Astrocyte of the cerebellum (primary cell): ENCODE data around the gene SCN10A.

Experiments
- DNase-seq: peaks from one replicate; pipeline ENCODE4 v3.0.0-alpha.2; 2011; ENCODE audit warnings: low read depth
- H3K4me3 ChIP-seq: 2 replicates; pipeline ENCODE4 v1.5.1; 2011; ENCODE audit warnings: mild to moderate bottlenecking, low read depth, low read length, moderate library complexity
- in situ Hi-C: cut with HindIII; loops from 2 replicates; pipeline ENCODE4 v1.10.0; 2017; ENCODE audit warnings: low sequenced_read_pairs
- TF ChIP-seq, protein P1 (sequence below): IDR thresholded peaks from 2 replicates; pipeline ENCODE4 v1.5.1; 2012; ENCODE audit warnings: low read length, low read depth, moderate library complexity, mild to moderate bottlenecking; ENCODE audit errors: missing control alignments

SCN10A gene

GRCh38 chr3:38649500-38650247 lies 166.3 kb downstream of the SCN10A start, which contains the start of gene SCN5A:
TSS of gene SCN5A (minus strand) at chr3:38649687. CDS start at chr3:38633307, 16,380 bp downstream.
- H3K4me3 ChIP-seq, result peak within 1 kb of the TSS; percentile 54
- TF ChIP-seq, protein P1, sequence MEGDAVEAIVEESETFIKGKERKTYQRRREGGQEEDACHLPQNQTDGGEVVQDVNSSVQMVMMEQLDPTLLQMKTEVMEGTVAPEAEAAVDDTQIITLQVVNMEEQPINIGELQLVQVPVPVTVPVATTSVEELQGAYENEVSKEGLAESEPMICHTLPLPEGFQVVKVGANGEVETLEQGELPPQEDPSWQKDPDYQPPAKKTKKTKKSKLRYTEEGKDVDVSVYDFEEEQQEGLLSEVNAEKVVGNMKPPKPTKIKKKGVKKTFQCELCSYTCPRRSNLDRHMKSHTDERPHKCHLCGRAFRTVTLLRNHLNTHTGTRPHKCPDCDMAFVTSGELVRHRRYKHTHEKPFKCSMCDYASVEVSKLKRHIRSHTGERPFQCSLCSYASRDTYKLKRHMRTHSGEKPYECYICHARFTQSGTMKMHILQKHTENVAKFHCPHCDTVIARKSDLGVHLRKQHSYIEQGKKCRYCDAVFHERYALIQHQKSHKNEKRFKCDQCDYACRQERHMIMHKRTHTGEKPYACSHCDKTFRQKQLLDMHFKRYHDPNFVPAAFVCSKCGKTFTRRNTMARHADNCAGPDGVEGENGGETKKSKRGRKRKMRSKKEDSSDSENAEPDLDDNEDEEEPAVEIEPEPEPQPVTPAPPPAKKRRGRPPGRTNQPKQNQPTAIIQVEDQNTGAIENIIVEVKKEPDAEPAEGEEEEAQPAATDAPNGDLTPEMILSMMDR, result no peak
- in situ Hi-C loops, result loop anchor here (5.0 to 10.0 kb wide), 3 partner anchors 92 to 195 kb away; no protein-coding TSS in a partner anchor
- DNase-seq, result no peak

DNA sequence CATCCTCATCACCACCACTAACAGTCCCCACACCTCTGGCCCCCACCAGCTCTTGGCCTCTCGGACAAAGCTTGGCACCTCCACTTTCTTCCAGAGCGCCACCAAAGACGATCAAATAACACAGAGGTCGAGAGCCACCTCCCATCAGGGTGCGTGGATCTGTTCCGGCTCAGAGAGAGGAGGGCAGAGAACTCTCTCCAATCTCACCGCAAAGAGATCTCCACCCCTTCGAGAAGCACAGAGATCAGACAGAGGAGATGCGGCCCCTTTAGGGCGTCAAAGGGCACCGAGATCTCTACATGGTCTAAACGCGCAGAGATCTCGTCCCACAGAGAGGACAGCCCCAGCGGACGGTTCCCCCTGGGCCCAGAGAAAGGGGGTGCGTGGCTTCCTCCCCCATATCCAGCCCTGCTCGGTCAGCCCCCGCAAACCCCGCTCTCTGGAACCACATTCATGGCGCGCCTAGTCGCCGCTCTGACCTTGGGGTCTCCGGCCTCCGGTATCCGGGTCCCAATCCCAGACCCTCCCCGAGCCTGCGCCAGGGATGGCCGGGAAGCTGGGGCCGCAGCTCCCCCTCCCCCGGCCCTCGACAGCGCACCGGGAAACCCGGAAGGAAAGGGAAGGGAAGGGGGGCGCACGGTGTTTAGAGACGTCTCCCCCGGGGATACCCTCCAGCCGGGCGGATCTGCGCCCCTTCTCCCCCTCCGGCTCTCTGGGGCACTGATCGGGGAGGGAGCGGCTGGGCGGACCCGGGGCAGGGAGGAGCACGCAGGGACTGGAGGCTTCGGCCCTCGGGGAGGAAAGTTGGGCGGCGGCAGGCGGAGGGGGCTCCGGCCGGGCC lies 167.1 kb downstream of the SCN10A start:
- DNase-seq, result no peak
- in situ Hi-C loops, result loop anchor here (5.0 to 10.0 kb wide), 2 partner anchors 92 to 196 kb away; no protein-coding TSS in a partner anchor
- TF ChIP-seq, protein P1, result no peak
- H3K4me3 ChIP-seq, result peak overlapping the region; percentile 54

- in situ Hi-C loops, result loop anchor here (5.0 to 10.0 kb wide), 2 partner anchors 91 to 197 kb away; no protein-coding TSS in a partner anchor
Observed at GRCh38 chr3:38648024-38648658, 167.9 kb downstream of the SCN10A start.

DNA sequence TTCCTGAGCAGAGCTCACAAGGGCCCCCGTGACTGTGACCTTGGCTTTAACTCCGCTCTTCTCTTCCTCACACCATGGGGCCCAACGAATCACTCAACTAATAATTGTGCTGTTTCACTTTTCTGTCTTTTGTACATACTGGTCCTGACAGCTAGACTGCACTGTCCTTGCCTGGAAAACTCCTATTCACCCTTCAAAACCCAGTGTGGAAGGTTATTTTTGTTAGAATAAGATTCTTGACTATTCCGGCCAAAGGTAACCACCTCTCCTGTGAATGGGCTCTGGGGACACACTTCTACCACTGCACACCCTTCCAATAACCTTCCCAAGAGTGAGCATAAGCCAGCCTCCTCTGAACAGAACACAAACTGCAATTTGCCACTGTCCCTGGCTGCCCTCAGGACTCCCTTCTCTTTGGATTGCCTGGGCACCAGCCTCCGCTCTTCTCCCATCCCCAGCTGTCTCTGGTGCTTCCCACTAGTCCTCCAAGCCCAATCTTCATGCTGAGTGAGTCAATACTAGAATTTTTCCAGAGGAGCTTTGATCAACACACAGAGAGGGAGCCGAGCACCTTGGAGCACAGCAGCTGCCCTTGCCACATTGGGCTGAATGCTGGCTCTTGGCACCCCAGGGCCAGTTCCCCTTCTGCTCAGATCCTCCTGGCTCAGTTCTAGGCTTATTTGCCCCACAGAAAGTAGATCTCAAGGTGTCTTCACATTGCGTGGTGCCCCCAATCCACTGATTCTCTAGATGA lies 168.6 kb downstream of the SCN10A start:
- H3K4me3 ChIP-seq, result no peak overlapping the region
- in situ Hi-C loops, result loop anchor here (5.0 to 10.0 kb wide), 2 partner anchors 90 to 197 kb away; no protein-coding TSS in a partner anchor
- TF ChIP-seq, protein P1, result no peak
- DNase-seq, result no peak

More at GRCh38 chr3:38648024-38648658, 167.9 kb downstream of the SCN10A start:
- TF ChIP-seq, protein P1, result no peak
- peak overlapping the region; percentile 54 for H3K4me3 ChIP-seq
- DNase-seq, result no peak
